ENCODE measurements around the gene ERCC4.
"Not testable (repeated sequence)": the region's sequence is repeated elsewhere in the genome, so short reads cannot be mapped to it uniquely, and the experiment has no call there.

ERCC4 gene

DNA sequence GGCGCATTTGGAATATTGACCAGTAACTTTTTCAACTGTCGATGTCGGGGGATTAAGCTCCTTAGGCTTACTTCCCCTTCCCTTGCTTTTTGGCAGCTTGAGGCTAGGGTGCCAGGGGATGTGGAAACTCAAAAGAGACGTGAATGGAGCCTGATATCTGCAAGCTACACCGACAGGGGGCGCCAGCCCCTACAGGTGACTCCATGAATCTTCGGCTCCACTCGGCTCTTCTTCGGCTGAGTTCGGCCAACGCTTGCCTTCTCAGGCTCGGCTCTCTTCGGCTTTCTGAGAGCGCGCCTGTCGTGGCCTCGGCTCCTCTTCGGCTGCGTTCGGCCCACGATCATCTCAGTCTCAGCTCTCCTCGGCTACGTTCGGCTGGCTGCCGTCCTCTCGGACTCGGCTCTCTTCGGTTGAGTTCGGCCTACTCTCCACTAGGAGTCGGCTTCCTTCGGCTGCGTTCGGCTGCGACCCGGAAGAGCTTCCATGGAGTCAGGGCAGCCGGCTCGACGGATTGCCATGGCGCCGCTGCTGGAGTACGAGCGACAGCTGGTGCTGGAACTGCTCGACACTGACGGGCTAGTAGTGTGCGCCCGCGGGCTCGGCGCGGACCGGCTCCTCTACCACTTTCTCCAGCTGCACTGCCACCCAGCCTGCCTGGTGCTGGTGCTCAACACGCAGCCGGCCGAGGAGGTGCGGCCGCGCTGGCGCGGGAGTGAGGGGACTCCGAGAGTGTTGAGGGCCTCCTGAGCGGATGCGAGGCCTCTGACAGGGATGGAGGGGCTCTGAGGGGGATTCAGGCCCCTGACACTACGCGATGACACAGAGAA, at the start of gene ERCC4:
ERCC4 (plus strand) TSS at position 472 of the 827 bp plus-strand sequence; CDS start at position 484, 12 bp downstream.
- DNase-seq: peak; percentile 99

DNA sequence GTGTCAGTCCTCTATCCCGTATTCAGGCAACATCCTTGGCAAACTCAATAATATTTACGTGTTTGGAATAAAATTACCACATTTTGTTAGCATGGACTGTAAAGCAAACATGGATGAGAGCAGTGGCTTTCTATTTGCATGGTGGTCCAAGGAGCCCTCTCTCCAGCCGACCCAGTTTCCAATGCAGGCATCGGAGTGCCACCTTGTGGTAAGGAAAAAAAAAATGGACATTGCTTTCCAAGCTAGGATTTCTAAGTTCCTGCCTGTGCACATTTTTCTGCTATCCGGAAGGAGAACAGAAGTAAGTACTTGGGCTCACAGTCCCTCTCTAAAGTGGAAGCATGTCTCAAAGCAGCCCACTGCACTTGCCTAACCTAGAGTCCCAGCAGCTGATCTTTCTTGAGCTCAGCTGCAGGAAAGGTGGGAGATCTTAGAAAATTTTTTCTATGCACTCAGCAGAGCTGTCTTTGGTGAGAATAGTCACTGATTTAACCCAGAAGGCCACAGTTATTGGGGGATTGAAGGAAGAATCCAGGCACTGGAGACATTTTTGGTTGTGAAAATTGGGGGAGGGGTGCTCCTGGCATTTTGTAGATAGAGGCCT, 46.0 kb upstream of the ERCC4 start:
- peak; percentile 1 for DNase-seq

DNA sequence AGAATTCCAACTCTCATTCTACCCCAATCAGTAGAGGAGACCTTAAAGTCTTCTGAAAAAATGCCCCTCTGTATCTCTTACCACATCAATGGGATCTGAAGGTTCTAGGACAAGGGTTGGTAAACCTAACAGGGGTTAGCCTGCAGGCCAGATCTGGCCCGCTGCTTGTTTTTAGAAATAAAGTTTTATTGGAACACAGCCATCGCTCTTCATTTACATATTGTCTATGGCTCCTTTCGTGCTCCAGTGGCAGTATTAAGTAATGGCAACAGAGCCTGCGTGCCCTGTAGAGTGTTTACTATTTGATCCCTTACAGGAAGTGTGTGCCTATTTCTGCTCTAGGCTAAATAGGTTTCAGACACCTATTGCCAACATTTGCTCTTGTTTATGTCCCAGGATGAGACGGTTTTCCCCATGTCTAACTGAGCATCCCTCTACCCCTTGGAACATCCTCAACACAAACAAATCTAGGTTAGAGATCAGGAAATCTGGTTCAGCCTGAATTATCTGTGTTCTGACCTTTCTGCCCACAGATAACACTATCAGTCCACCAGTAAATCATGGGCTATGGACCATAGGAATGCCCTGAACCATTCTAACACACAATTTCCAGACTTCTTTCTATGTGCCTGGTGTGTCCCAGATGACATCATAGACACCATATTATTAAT, 44.2 kb upstream of the ERCC4 start:
- DNase-seq: no peak

DNA sequence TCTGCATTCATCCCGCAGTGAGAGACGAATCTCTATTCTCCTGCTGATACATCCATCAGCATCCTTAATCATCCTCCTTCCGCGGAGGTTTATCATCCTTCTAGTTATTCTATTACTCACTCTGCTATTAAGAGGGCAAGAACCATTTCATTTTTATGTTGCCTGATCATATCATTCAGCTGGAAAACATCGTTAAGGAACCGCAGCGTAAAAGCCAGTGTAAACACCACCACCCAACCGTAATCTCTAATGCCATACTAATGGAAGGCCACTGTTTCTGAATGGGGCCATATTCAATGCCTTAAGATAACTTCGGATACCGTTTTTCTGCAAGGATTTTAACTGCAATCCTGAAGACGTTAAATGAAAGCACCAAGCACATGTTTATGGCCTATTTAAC, 36.7 kb upstream of the ERCC4 start:
- no peak for DNase-seq

DNA sequence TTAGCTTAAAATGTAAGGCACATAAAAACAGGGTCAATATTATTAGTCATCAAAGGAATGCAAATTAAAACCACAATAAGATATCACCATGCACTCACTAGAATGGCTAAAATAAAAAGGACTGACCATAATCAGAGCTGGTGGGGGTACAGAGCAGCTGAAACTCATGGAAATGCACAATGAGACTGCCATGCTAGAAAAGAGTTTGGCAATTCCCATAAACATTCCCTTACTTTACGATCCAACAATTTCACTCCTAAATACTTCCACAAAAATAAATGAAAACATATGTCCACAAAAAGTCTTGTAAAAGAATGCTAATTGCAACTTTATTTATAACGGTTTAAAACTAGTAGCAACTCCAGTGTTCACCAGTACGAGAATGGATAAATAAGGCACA, 36.1 kb upstream of the ERCC4 start:
- no peak for DNase-seq

DNA sequence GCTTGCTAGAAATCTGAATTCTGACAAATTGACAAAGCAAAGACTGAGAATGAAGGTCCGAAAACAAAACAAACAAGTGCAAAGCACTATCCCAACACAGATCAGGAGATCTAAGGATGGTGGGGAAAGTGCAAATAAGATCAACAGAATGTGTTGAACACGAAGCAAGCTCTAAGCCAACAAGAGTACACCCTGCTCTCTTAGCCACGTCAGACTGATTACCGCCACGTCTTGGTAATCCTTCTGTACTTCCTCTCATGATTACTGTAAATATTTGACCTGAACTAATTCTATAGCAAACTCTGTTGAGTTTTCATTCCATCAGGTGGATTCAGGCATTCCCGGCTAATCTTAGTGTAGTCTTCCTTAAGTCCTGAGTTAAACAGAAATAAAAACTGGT, 34.3 kb upstream of the ERCC4 start:
- DNase-seq: no peak

DNA sequence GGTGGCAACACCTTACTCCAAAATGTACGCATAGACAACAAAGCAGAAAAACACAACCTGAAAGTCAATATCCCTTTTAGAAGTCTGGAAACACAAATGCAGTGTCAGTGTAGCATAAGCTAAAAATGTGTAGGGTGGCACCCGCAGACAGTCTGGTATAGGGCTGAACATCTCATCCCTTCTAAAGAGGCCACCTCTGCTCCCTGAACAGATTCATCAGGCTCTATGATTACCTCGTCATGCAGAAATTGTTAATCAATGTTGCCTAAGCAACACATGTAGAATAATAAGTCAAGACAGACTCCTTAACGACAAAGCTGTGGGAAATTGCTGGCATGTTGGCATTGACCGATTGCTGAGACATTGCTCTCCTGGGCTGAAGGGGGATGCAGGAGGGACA, 33.3 kb upstream of the ERCC4 start:
- DNase-seq: no peak

DNA sequence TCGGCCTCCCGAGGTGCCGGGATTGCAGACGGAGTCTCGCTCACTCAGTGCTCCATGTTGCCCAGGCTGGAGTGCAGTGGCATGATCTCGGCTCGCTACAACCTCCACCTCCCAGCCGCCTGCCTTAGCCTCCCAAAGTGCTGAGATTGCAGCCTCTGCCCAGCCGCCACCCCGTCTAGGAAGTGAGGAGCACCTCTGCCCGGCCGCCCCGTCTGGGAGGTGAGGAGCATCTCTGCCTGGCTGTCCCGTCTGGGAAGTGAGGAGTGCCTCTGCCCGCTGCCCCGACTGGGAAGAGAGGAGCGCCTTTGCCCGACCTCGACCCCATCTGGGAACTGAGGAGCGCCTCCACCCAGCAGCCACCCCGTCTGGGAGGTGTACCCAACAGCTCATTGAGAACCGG, 30.6 kb upstream of the ERCC4 start:
- DNase-seq: not testable (repeated sequence)

DNA sequence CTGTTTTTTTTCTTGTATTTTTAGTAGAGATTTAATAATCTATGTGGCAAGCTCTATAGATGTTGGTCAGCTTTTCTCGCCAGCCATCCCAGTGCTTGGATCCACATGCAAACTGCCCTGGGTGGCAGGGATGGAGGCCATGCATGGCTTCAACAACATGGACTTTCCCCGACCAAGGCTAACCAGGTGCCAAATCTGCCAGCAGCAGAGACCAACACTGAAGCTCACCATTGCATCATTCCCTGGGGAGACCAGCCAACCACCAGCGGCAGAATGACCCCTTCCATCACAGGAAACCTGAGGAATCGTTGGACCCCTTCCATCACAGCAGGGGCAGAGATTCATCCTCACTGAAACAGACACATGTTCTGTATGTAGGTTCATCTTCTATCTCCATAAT, 27.7 kb upstream of the ERCC4 start:
- no peak for DNase-seq

DNA sequence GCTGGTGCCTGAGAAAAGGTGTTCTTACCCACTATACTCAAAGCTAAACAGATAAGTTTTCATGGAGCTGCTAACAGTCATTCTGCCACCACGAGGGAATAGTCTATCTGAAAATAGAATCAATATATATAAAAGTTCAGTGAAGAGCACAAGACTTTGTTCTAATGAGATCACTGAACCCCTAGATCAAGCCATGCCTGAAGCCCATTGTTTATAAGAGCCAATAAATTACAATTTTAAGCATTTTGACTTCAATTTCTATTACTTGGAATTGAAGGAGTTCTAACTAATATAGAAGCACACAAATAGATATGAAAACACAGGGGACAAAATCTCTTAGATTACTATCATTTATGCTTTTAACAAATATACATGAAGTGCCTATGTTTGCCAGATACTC, 24.4 kb upstream of the ERCC4 start:
- no peak for DNase-seq

DNA sequence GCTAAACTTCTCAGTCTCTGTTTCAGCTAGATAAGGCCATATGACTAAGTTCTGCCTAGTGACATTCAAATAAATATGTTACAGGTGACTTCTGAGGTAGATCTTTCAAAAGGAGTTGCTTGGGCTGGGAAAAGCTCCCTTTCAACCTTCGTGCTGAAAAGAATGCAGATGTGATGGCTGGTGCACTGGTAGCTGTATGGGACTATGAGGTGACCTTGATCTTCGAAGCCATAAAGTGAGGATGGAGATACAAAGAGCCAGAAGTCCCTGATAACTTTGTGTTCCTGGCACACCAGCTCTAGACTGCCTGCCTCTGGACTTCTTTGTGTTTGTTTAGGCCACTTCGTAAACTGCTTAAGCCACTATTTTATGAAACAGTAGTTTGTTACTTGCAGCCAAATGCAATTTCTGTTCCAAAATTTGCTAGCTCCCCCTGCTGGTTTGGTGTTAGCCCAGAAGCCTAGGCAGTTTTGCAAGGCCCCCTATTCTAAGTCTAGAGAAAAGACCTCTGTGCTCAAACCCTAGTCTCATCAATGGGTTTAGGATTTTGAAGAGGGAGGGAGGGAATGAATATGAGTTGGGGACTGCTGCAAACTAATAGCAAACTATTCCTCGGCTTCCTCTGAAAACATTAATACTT, 23.3 kb upstream of the ERCC4 start:
- DNase-seq: no peak

DNA sequence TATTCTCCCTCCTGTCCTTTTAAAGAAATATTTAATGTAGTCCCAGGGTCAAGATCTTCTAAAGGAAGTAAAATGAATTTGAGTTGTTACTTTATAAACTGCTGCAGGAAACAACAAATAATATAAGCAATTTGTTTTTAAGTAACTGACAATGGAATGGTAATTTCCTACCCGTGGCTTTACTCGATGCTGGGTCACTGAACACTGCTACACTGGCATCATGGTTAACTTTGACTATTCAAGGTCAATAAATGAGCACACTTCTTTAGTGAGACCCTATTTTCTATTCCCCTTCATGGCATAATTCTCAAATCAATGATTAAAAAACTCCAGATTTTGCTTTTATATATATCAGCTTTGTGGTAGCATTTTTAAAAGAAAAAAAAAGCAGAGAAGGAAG, 22.1 kb upstream of the ERCC4 start:
- DNase-seq: no peak

DNA sequence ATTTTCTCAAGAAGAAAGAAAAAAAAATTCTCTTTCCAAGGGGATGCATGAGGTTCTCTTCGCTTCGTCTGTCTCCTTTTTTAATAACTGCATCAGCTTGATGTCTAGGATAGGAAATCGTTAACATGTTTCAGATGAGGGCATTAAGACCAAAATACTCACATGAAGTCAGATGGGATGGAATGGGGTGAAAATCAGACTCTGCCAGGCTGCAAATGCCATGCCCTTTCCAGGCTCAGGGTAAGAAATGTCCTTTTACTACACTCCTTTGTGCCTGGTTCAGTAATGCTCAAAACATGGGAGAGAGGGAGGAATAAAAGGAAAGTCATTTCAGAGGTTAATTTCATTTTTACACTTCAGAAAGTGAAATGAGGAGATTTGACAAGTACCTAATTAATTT, 21.7 kb upstream of the ERCC4 start:
- DNase-seq: no peak

DNA sequence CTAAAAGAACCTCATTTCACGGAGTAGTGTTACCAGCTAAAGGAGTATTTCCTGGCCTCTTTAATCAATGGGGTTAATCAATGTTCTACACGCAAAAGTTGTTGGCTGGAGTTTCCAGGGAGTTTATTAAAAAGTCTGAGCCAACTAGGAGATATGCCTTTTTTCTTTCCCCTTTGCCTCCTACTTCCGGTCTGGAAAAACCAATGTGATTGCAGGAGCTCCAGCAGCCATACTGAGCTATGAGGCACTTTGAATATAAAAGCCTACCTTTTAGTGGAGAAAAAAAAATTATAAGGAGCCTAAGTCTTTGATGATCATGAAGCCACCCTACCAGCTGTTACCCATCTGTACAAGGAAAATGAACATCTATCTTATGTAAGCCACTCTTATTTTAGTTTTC, 17.9 kb upstream of the ERCC4 start:
- no peak for DNase-seq

DNA sequence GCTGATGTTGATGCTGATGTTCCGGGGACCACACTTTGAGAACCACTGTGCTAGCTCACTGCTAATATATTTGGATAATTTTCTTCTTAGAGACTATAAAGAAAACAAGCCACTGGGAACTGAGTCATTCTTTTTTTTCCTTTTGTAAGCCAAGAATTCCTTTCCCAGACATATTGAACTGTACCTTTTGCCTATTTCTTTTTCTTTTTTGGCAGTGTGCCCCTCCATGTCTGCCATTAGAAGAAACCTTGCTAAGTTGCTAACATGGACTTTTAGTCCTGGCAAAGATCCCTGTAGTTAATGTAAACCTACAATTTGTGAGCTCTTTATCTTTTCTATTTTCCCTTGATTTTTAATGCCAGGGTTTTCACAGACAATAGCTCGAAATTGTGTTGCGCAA, 17.3 kb upstream of the ERCC4 start:
- DNase-seq: no peak

DNA sequence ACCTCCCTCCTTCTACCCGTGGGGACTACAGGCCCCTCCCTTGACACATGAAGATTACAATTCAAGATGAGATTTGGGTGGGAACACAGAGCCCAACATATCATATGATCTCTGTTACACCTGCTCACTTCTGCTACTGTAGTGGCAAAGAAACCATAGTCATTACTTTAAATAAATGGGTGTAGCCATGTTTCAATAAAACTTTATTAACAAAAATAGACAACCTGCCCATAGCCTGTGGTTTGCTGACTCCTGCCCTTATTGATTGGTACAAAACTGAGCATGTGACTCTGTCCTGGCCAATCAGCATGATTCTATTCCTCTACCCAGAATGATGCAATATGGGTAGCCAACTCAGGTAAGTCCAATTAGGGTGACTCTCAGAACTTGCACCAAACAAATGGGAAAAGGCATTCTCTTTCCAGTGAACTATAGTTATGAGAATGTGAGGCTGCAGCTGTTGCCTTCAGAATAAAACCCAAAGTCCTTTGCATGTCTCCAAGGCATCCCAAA, 15.7 kb upstream of the ERCC4 start:
- no peak for DNase-seq

DNA sequence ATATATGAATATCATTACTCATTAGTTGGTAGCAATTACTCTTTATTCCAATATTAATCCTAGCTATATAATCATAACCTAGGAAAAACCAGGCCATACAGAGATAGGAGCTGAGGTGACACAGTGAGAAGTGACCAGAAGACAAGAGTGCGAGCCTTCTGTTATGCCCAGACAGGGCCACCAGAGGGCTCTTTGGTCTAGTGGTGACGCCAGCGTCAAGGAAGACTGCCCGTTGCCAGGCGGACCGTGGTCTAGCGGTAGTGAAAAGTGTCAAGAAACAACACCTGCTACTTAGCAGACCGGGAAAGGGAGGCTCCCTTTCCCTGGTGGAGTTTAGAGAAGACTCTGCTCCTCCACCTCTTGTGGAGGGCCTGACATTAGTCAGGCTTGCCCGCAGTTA, 15.1 kb upstream of the ERCC4 start:
- DNase-seq: peak; percentile 1

DNA sequence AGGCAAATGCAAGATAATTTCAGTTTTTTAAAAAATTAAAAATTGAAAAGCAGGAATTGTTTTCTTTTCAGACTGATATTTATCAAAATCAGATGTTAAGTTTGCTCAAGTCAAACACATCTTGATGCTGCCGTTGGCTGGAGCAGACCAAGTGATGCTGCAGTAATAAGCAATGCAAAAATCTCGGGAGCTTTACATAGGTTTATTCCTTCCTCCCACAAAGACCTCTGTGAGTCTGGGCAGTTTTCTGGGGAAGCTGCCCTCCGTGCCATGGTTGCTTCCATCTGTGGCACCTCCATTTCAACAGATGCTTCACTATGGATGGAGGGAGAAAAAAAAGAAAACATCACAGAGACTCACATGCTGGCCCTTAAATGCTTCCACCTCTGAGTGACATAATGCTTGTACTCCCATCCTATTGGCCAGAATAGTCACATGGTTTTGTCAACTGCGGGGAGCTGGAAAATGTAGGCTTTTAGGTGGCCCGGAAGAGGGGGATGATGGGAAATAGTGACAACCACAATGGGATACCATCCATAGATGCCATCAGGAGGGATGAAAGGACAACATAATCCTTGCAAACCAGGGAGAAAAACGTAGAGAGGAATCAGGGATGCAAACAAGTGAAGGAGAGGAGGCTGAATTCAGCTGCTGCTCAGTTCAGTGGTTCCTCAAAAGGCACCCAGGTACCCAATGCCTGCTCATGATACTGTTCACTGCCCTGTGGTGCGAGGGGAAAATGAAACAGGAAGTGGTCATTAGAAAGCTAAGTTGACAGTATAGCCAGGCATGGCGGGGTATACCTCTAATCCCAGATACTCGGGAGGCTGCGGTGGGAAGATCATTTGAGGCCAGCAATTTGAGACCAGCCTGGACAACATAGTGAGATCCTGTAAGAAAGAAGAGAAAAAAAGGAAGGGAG, 13.5 kb upstream of the ERCC4 start:
- DNase-seq: no peak

DNA sequence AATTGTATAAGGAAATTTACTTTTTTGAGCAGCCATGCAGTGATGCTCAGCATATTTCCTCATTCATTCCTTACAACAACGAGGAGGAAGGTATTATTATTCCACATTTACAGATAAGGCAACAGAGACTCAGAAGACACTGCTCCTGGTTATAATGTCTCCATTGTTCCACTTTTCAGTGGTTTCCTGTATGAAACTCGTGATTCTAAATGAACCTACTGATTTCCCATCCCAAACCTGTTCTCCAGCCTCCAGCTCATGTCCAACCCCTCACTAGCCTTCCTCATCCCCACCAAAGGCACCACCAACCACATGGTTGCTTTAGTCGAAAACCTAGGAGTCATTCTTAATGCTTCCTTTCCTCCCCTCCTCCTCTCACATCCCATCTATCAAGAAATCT, 12.5 kb upstream of the ERCC4 start:
- DNase-seq: no peak

DNA sequence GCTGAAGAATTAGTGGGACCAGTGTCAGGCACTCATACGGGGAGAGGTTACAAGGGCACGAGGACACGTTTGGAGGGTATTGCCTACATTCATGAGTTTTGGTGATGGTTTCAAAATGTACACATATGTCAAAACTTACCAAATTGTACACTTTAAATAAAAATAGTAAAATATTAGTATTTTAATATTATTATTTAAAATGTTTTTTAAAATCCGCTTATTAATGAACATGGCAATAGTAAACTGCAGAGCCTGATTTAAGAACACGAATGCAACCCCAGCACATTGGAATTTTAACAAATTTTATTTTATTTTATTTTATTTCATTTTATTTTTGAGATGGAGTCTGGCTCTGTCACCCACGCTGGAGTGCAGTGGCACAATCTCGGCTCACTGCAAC, 10.9 kb upstream of the ERCC4 start:
- no peak for DNase-seq

DNA sequence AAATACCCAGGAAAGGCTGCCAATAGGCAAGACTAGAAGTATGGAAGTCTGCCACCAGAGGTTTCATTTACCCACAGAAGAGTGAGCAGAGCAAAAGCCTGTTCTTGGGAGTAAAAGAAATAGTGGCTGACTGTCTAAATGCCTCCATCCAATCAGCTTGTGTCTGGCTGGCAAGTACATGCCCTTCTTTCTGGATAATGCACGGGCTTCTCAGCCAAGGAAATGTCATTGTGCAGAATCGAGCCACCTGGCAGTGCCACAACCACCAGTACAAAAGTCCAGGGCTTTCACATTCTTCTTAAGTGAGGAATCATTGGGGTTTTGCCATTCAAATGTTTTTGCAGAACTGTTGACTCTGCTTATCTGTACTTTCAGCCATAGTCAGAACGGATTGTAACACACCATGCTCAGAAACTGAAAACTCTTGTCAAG, 10.1 kb upstream of the ERCC4 start:
- DNase-seq: peak; percentile 52

DNA sequence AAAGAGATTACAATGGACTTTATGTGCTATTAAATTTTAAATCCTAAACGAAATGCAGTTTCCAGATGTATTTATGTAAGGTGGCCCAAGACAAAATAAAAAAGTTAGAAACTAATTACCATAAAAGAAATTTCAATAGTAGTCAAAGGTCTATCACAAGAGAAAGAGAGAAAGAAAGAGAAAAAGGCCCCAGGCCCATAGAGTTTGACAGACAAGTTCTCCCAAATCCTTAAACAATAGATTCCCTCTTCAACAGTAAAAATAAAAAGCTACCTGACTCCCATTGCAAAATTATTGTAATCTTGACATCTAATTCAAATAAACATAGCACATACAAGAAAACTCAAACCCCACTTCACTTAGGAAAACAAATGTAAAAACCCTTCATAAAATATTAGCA, 8.6 kb upstream of the ERCC4 start:
- DNase-seq: no peak
